HCT116 (cell line): ENCODE results near the gene PLA2G2A.

ENCODE experiments used
- ATF3 ChIP-seq: IDR thresholded peaks from 2 replicates; pipeline ENCODE4 v1.6.1; 2012
- CEBPB ChIP-seq: IDR thresholded peaks from 2 replicates; pipeline ENCODE4 v1.6.1; 2012; ENCODE audit warnings: low read depth
- CTCF ChIP-seq, 3 experiments: fragments of 200-600 bp in 1 of 3; sonication (generic) in 1 of 3; IDR thresholded peaks in 2 of 3; conservative IDR thresholded peaks in 1 of 3; 2 replicates each; pipeline ENCODE4 v1.5.1; 2012 to 2017; ENCODE audit warnings: low read depth in 2 of 3, low read length in 2 of 3, antibody characterized with exemption in 1 of 3, borderline replicate concordance in 1 of 3, control low read depth in 1 of 3, mild to moderate bottlenecking in 1 of 3, mixed read lengths in 1 of 3, mixed run types in 1 of 3, moderate library complexity in 1 of 3; ENCODE audit not compliant: insufficient read depth in 1 of 3
- EGR1 ChIP-seq: IDR thresholded peaks from 2 replicates; pipeline ENCODE4 v1.6.1; 2012; ENCODE audit warnings: low read depth
- ELF1 ChIP-seq: IDR thresholded peaks from 2 replicates; pipeline ENCODE4 v1.6.1; 2012; ENCODE audit warnings: low read depth, borderline replicate concordance
- EZH2 ChIP-seq: fragments of 200-600 bp; sonication (generic); IDR thresholded peaks from 2 replicates; pipeline ENCODE4 v1.6.1; 2017; ENCODE audit warnings: antibody characterized with exemption, mixed run types
- FOSL1 ChIP-seq: IDR thresholded peaks from 2 replicates; pipeline ENCODE4 v1.6.1; 2012; ENCODE audit warnings: low read depth
- JUND ChIP-seq: IDR thresholded peaks from 2 replicates; pipeline ENCODE4 v1.6.1; 2012
- MAX ChIP-seq: IDR thresholded peaks from 2 replicates; pipeline ENCODE4 v1.6.1; 2012
- POLR2A ChIP-seq: IDR thresholded peaks from 2 replicates; pipeline ENCODE4 v1.7.0; 2011; ENCODE audit warnings: borderline replicate concordance; ENCODE audit not compliant: insufficient read depth, insufficient read length; ENCODE audit errors: extremely low read depth
- POLR2AphosphoS5 ChIP-seq: IDR thresholded peaks from 2 replicates; pipeline ENCODE4 v1.6.1; 2011; ENCODE audit warnings: mild to moderate bottlenecking, low read depth, low read length, moderate library complexity
- RAD21 ChIP-seq: IDR thresholded peaks from 2 replicates; pipeline ENCODE4 v1.6.1; 2012; ENCODE audit warnings: low read depth, mild to moderate bottlenecking
- TCF7L2 ChIP-seq: IDR thresholded peaks from 2 replicates; pipeline ENCODE4 v1.7.0; 2011; ENCODE audit warnings: borderline replicate concordance, inconsistent platforms; ENCODE audit not compliant: insufficient read depth, insufficient read length; ENCODE audit errors: extremely low read depth
- YY1 ChIP-seq: IDR thresholded peaks from 2 replicates; pipeline ENCODE4 v1.6.1; 2011; ENCODE audit warnings: low read length, low read depth, moderate library complexity, mild to moderate bottlenecking; ENCODE audit not compliant: insufficient replicate concordance; ENCODE audit errors: extremely low read depth

- TF ChIP-seq POLR2AphosphoS5 (no peak), EZH2 (no peak), FOSL1 (no peak), CTCF (IDR thresholded peaks at IDR 0.05 in 2 of 3, conservative IDR thresholded peaks at IDR 0.05 in 1 of 3; ENCODE audit: borderline replicate concordance in 1 of 3, insufficient read depth in 1 of 3, low read depth in 2 of 3, low read length in 2 of 3) (no peak), POLR2A (no peak), ATF3 (no peak), TCF7L2 (no peak), JUND (no peak), RAD21 (no peak), MAX (no peak), EGR1 (no peak), ELF1 (no peak), YY1 (no peak), CEBPB (no peak)
Measured at GRCh38 chr1:19946331-19946751, 33.1 kb downstream of the PLA2G2A start.
